Neural crest cell (in vitro differentiated cells): ENCODE measurements around the gene ASTN1. TPM values are rescaled to one million over a fixed set of nuclear protein-coding genes. Genes with fewer than 3 reads are reported as not detected.
A peak's percentile ranks its signal among the peaks of the same experiment; 100 is the strongest.

Experiments
- DNase-seq: peaks from one replicate; pipeline ENCODE4 v3.0.0; 2021; ENCODE audit warnings: low read depth, mixed read lengths, low spot score
- H3K27ac Mint-ChIP-seq: one replicate; pipeline ENCODE4 v1.8.0; 2021; ENCODE audit warnings: mild to moderate bottlenecking, mixed read lengths; ENCODE audit not compliant: unreplicated experiment
- H3K27me3 Mint-ChIP-seq: 2 replicates; pipeline ENCODE4 v1.8.0; 2021; ENCODE audit warnings: low read depth, mild to moderate bottlenecking, mixed read lengths
- H3K36me3 Mint-ChIP-seq: 2 replicates; pipeline ENCODE4 v1.8.0; 2021; ENCODE audit warnings: low read depth, mild to moderate bottlenecking, mixed read lengths
- H3K4me1 Mint-ChIP-seq: 2 replicates; pipeline ENCODE4 v1.8.0; 2021; ENCODE audit warnings: mixed read lengths
- H3K4me3 Mint-ChIP-seq: one replicate; pipeline ENCODE4 v1.8.0; 2021; ENCODE audit warnings: mild to moderate bottlenecking, mixed read lengths
- H3K9me3 Mint-ChIP-seq: 2 replicates; pipeline ENCODE4 v1.8.0; 2021; ENCODE audit warnings: mixed read lengths
- CTCF ChIP-seq: fragments of 200-600 bp; sonication (generic); conservative IDR thresholded peaks from 2 replicates; pipeline ENCODE4 v1.5.0; 2021; ENCODE audit warnings: antibody characterized with exemption, mild to moderate bottlenecking
- total RNA-seq: library from RNA; stranded (reverse); gene quantifications from 2 replicates; pipeline ENCODE4 v1.2.1, GENCODE V29; 2021

The ASTN1 gene
- total RNA-seq, 1 donor from 2014 or later = 21.8 TPM

- Mint-ChIP-seq H3K27me3 (no peaks in the 10 kb centered on the region), H3K9me3 (no peaks in the 10 kb centered on the region), H3K4me1 (peaks cover 52% of the 10 kb centered on the region), H3K4me3 (no peak overlapping the region), H3K27ac (no peak overlapping the region), H3K36me3 (no peaks in the 10 kb centered on the region)
- TF ChIP-seq CTCF = no peak
- DNase-seq = no peak
Measured at GRCh38 chr1:176993587-176993986, 170.9 kb downstream of the ASTN1 start.

- Mint-ChIP-seq H3K27me3 (no peaks in the 10 kb centered on the region), H3K27ac (peak overlapping the region; percentile 63), H3K9me3 (no peaks in the 10 kb centered on the region), H3K4me3 (peak overlapping the region; percentile 9), H3K4me1 (peaks cover 27% of the 10 kb centered on the region), H3K36me3 (no peaks in the 10 kb centered on the region)
- TF ChIP-seq CTCF = no peak
- no peak for DNase-seq
Measured at GRCh38 chr1:176989754-176990153, 174.8 kb downstream of the ASTN1 start.

- no peaks in the 10 kb centered on the region for H3K9me3 Mint-ChIP-seq
- no peaks in the 10 kb centered on the region for H3K27me3 Mint-ChIP-seq
- H3K27ac Mint-ChIP-seq = no peak overlapping the region
- DNase-seq = no peak
- H3K36me3 Mint-ChIP-seq = no peaks in the 10 kb centered on the region
- peaks cover 27% of the 10 kb centered on the region for H3K4me1 Mint-ChIP-seq
- H3K4me3 Mint-ChIP-seq = no peak overlapping the region
- TF ChIP-seq CTCF = no peak
Measured at GRCh38 chr1:176989023-176989422, 175.5 kb downstream of the ASTN1 start.

GRCh38 chr1:176987016-176987415, 177.5 kb downstream of the ASTN1 start:
- Mint-ChIP-seq H3K4me3 (no peak overlapping the region), H3K9me3 (no peaks in the 10 kb centered on the region), H3K4me1 (peaks cover 27% of the 10 kb centered on the region), H3K27me3 (no peaks in the 10 kb centered on the region), H3K27ac (no peak overlapping the region), H3K36me3 (no peaks in the 10 kb centered on the region)
- no peak for DNase-seq
- no peak for TF ChIP-seq CTCF

GRCh38 chr1:176983731-176984130, 180.8 kb downstream of the ASTN1 start:
- no peaks in the 10 kb centered on the region for H3K27me3 Mint-ChIP-seq
- no peak for DNase-seq
- no peak for TF ChIP-seq CTCF
- H3K27ac Mint-ChIP-seq = no peak overlapping the region
- H3K4me3 Mint-ChIP-seq = no peak overlapping the region
- H3K9me3 Mint-ChIP-seq = no peaks in the 10 kb centered on the region
- peaks cover 5% of the 10 kb centered on the region for H3K4me1 Mint-ChIP-seq
- no peaks in the 10 kb centered on the region for H3K36me3 Mint-ChIP-seq

GRCh38 chr1:176976771-176977170, 187.7 kb downstream of the ASTN1 start:
- Mint-ChIP-seq H3K4me3 (no peak overlapping the region), H3K27me3 (no peaks in the 10 kb centered on the region), H3K36me3 (no peaks in the 10 kb centered on the region), H3K4me1 (peaks cover 9% of the 10 kb centered on the region), H3K9me3 (no peaks in the 10 kb centered on the region), H3K27ac (no peak overlapping the region)
- DNase-seq = no peak
- TF ChIP-seq CTCF = no peak
